ENCODE results near the gene TAS1R2. TPM values are rescaled to one million over a fixed set of nuclear protein-coding genes. Genes with fewer than 3 reads are reported as not detected.
A peak's percentile ranks its signal among the peaks of the same experiment; 100 is the strongest.

TAS1R2 gene
- total and polyA plus RNA-seq, 9 of the 15 experiments (the other 6 are each of a cell fraction or from before 2014, with no cell fraction given), result not detected

- TF ChIP-seq DACH1 (IDR thresholded peaks at IDR 0.05; ENCODE audit: partially characterized antibody) (peak; percentile 86), YY1 (IDR thresholded peaks at IDR 0.05; ENCODE audit: borderline replicate concordance in 1 of 3, control insufficient read depth in 1 of 3, extremely low read depth in 1 of 3, insufficient read depth in 3 of 3, insufficient read length in 1 of 3, insufficient replicate concordance in 2 of 3, low read depth in 1 of 3, low read length in 2 of 3) (peak in 1 of 3 experiments; percentile 29), CTBP1 (IDR thresholded peaks at IDR 0.05; ENCODE audit: borderline replicate concordance) (peak; percentile 55; the same call in 1 of the 2 replicates), TCF15 (CRISPR knock-in tag; IDR thresholded peaks at IDR 0.05) (no peak), CGGBP1 (CRISPR knock-in tag; IDR thresholded peaks at IDR 0.05) (no peak), ZNF3 (CRISPR knock-in tag; IDR thresholded peaks at IDR 0.05) (no peak), ETS1 (conservative IDR thresholded peaks at IDR 0.05; ENCODE audit: control insufficient read depth, low read depth, low read length) (0 out of 2 replicates have a peak, but pooled peaks have one; percentile 56), ZNF740 (CRISPR knock-in tag; IDR thresholded peaks at IDR 0.05) (no peak), ZNF740 (tag; IDR thresholded peaks at IDR 0.05) (peak in 1 of 2 experiments; percentile 61; a peak in 1 of 4 replicates), RBM17 (IDR thresholded peaks at IDR 0.05; ENCODE audit: borderline replicate concordance, low read depth, low read length) (no peak), GTF3C2 (IDR thresholded peaks at IDR 0.05; ENCODE audit: borderline replicate concordance, extremely low read depth, insufficient read length) (no peak), ZBTB33 (CRISPR knock-in tag; IDR thresholded peaks at IDR 0.05) (no peak), TEAD4 (IDR thresholded peaks at IDR 0.05; ENCODE audit: low read length) (peak; percentile 12; the same call in 1 of the 2 replicates), TEAD4 (CRISPR knock-in tag; IDR thresholded peaks at IDR 0.05; ENCODE audit: borderline replicate concordance) (no peak), IRF1 (CRISPR knock-in tag; IDR thresholded peaks at IDR 0.05; ENCODE audit: borderline replicate concordance) (no peak), ZNF764 (CRISPR knock-in tag; IDR thresholded peaks at IDR 0.05; ENCODE audit: low read depth) (no peak)
Observed at GRCh38 chr1:18807334-18808063, 52.0 kb downstream of the TAS1R2 start (continued).
